Measurements from ENCODE around the gene LTBP1. TPM values are rescaled to one million over a fixed set of nuclear protein-coding genes. Genes with fewer than 3 reads are reported as not detected.
"Not testable (repeated sequence)": the region's sequence is repeated elsewhere in the genome, so short reads cannot be mapped to it uniquely, and the experiment has no call there.

The LTBP1 gene
- total and polyA plus RNA-seq, 2 donors: 97.7 to 175 TPM

GRCh38 chr2:33342705-33343104, 396.0 kb downstream of the LTBP1 start:
- Histone ChIP-seq H3K4me3 (ENCODE audit: low read depth, low read length) (no peak overlapping the region), H3K27ac (ENCODE audit: low read depth) (no peak overlapping the region), H3K4me1 (ENCODE audit: insufficient read depth) (no peaks in the 10 kb centered on the region), H3K36me3 (ENCODE audit: insufficient read depth) (no peaks in the 10 kb centered on the region)
- DNase-seq (ENCODE audit: extremely low spot score): no peak
- 64% methylated on average over 4 of the region's 4 CpGs for WGBS

GRCh38 chr2:33343387-33343895, 396.7 kb downstream of the LTBP1 start:
- H3K36me3 ChIP-seq (ENCODE audit: insufficient read depth): no peaks in the 10 kb centered on the region
- 87% methylated on average over 3 of the region's 3 CpGs for WGBS
- H3K4me3 ChIP-seq (ENCODE audit: low read depth, low read length): no peak overlapping the region
- H3K27ac ChIP-seq (ENCODE audit: low read depth): no peak overlapping the region
- no peaks in the 10 kb centered on the region for H3K4me1 ChIP-seq (ENCODE audit: insufficient read depth)
- DNase-seq (ENCODE audit: extremely low spot score): no peak

GRCh38 chr2:33344230-33344629, 397.5 kb downstream of the LTBP1 start:
- H3K4me1 ChIP-seq (ENCODE audit: insufficient read depth): no peaks in the 10 kb centered on the region
- H3K27ac ChIP-seq (ENCODE audit: low read depth): no peak overlapping the region
- WGBS: 84% methylated on average over 3 of the region's 3 CpGs
- no peak overlapping the region for H3K4me3 ChIP-seq (ENCODE audit: low read depth, low read length)
- H3K36me3 ChIP-seq (ENCODE audit: insufficient read depth): peaks cover 2% of the 10 kb centered on the region
- DNase-seq (ENCODE audit: extremely low spot score): no peak

- Histone ChIP-seq H3K4me1 (ENCODE audit: insufficient read depth) (no peaks in the 10 kb centered on the region), H3K27ac (ENCODE audit: low read depth) (no peak overlapping the region), H3K36me3 (ENCODE audit: insufficient read depth) (peaks cover 2% of the 10 kb centered on the region), H3K4me3 (ENCODE audit: low read depth, low read length) (no peak overlapping the region)
- DNase-seq (ENCODE audit: extremely low spot score): no peak
- 81% methylated on average over 3 of the region's 3 CpGs for WGBS
Measured at GRCh38 chr2:33347856-33348255, 401.1 kb downstream of the LTBP1 start.

- Histone ChIP-seq H3K36me3 (ENCODE audit: insufficient read depth) (peaks cover 2% of the 10 kb centered on the region), H3K4me1 (ENCODE audit: insufficient read depth) (no peaks in the 10 kb centered on the region), H3K27ac (ENCODE audit: low read depth) (no peak overlapping the region), H3K4me3 (ENCODE audit: low read depth, low read length) (no peak overlapping the region)
- no peak for DNase-seq (ENCODE audit: extremely low spot score)
Measured at GRCh38 chr2:33350632-33351031, 403.9 kb downstream of the LTBP1 start.

- no peaks in the 10 kb centered on the region for H3K4me1 ChIP-seq (ENCODE audit: insufficient read depth)
- H3K36me3 ChIP-seq (ENCODE audit: insufficient read depth): peaks cover 2% of the 10 kb centered on the region
- DNase-seq (ENCODE audit: extremely low spot score): no peak
- no peak overlapping the region for H3K4me3 ChIP-seq (ENCODE audit: low read depth, low read length)
- no peak overlapping the region for H3K27ac ChIP-seq (ENCODE audit: low read depth)
Measured at GRCh38 chr2:33351781-33352180, 405.0 kb downstream of the LTBP1 start.

GRCh38 chr2:33354981-33355380, 408.2 kb downstream of the LTBP1 start:
- H3K4me3 ChIP-seq (ENCODE audit: low read depth, low read length): no peak overlapping the region
- no peaks in the 10 kb centered on the region for H3K4me1 ChIP-seq (ENCODE audit: insufficient read depth)
- H3K36me3 ChIP-seq (ENCODE audit: insufficient read depth): no peaks in the 10 kb centered on the region
- DNase-seq (ENCODE audit: extremely low spot score): no peak
- H3K27ac ChIP-seq (ENCODE audit: low read depth): no peak overlapping the region
- WGBS: 88% methylated on average over 8 of the region's 8 CpGs

- no peak for DNase-seq (ENCODE audit: extremely low spot score)
- 91% methylated on average over 6 of the region's 6 CpGs for WGBS
Measured at GRCh38 chr2:33358878-33359277, 412.1 kb downstream of the LTBP1 start.

GRCh38 chr2:33363325-33364298, 416.9 kb downstream of the LTBP1 start:
- Histone ChIP-seq H3K27ac (ENCODE audit: low read depth) (no peak overlapping the region), H3K36me3 (ENCODE audit: insufficient read depth) (no peaks in the 10 kb centered on the region), H3K4me1 (ENCODE audit: insufficient read depth) (no peaks in the 10 kb centered on the region), H3K4me3 (ENCODE audit: low read depth, low read length) (no peak overlapping the region)
- DNase-seq (ENCODE audit: extremely low spot score): no peak
- WGBS: 65% methylated on average over 5 of the region's 5 CpGs

More at GRCh38 chr2:33358878-33359277, 412.1 kb downstream of the LTBP1 start:
- Histone ChIP-seq H3K27ac (ENCODE audit: low read depth) (no peak overlapping the region), H3K36me3 (ENCODE audit: insufficient read depth) (no peaks in the 10 kb centered on the region), H3K4me1 (ENCODE audit: insufficient read depth) (no peaks in the 10 kb centered on the region), H3K4me3 (ENCODE audit: low read depth, low read length) (no peak overlapping the region)

- Histone ChIP-seq H3K4me1 (ENCODE audit: insufficient read depth) (no peaks in the 10 kb centered on the region), H3K36me3 (ENCODE audit: insufficient read depth) (no peaks in the 10 kb centered on the region), H3K4me3 (ENCODE audit: low read depth, low read length) (no peak overlapping the region), H3K27ac (ENCODE audit: low read depth) (no peak overlapping the region)
- no peak for DNase-seq (ENCODE audit: extremely low spot score)
- WGBS: 67% methylated on average over 9 of the region's 9 CpGs
Measured at GRCh38 chr2:33365264-33365970, 418.7 kb downstream of the LTBP1 start.

- DNase-seq (ENCODE audit: extremely low spot score): no peak
- H3K36me3 ChIP-seq (ENCODE audit: insufficient read depth): peaks cover 2% of the 10 kb centered on the region
- WGBS: 57% methylated on average over 5 of the region's 5 CpGs
- no peak overlapping the region for H3K4me3 ChIP-seq (ENCODE audit: low read depth, low read length)
- H3K27ac ChIP-seq (ENCODE audit: low read depth): no peak overlapping the region
- H3K4me1 ChIP-seq (ENCODE audit: insufficient read depth): no peaks in the 10 kb centered on the region
Measured at GRCh38 chr2:33366473-33366872, 419.7 kb downstream of the LTBP1 start.

- H3K36me3 ChIP-seq (ENCODE audit: insufficient read depth); DNase-seq (ENCODE audit: extremely low spot score); H3K4me3 ChIP-seq (ENCODE audit: low read depth, low read length); H3K4me1 ChIP-seq (ENCODE audit: insufficient read depth); H3K27ac ChIP-seq (ENCODE audit: low read depth): not testable (repeated sequence)
- WGBS: 98% methylated on average over 7 of the region's 7 CpGs
Measured at GRCh38 chr2:33368524-33368923, 421.8 kb downstream of the LTBP1 start.

- H3K4me3 ChIP-seq (ENCODE audit: low read depth, low read length): no peak overlapping the region
- no peak for DNase-seq (ENCODE audit: extremely low spot score)
- H3K36me3 ChIP-seq (ENCODE audit: insufficient read depth): peaks cover 2% of the 10 kb centered on the region
- H3K27ac ChIP-seq (ENCODE audit: low read depth): no peak overlapping the region
- WGBS: 94% methylated on average over 5 of the region's 5 CpGs
- no peaks in the 10 kb centered on the region for H3K4me1 ChIP-seq (ENCODE audit: insufficient read depth)
Measured at GRCh38 chr2:33369191-33369590, 422.4 kb downstream of the LTBP1 start.
